CD4-positive, alpha-beta T cell (primary cell): ENCODE data around the gene ZMYM2. TPM values are rescaled to one million over a fixed set of nuclear protein-coding genes. Genes with fewer than 3 reads are reported as not detected.

ENCODE experiments used
- ATAC-seq: fragments of 200-7000 bp; cut with Tn5 transposase; one replicate; pipeline ENCODE4 v1.10.0; 2022; ENCODE audit warnings: mild to moderate bottlenecking; ENCODE audit not compliant: poor library complexity
- CTCF ChIA-PET: fragments of 350-600 bp; sonication (Branson Sonifier 250); formaldehyde crosslinking; loops from one replicate; lab custom pipeline; 2021; ENCODE audit warnings: antibody characterized with exemption, inconsistent platforms; lab: Charles Lee
- POLR2A ChIA-PET: fragments of 350-600 bp; sonication (Branson Sonifier 250); formaldehyde crosslinking; loops from one replicate; lab custom pipeline; 2021; ENCODE audit warnings: antibody characterized with exemption, inconsistent platforms; lab: Charles Lee
- DNase-seq, 14 experiments: peaks; one replicate each; pipeline ENCODE4 v3.0.0-alpha.2; 2013 to 2020; ENCODE audit warnings: mixed read lengths in 2 of 14
- H3K27ac ChIP-seq, 2 donors: one replicate each; pipeline versions ENCODE4 v1.5.1 to v1.7.0; 2013; ENCODE audit warnings: low read length in 2 of 2, low read depth in 1 of 2, mild to moderate bottlenecking in 1 of 2
- H3K27me3 ChIP-seq, 2 experiments: 1 replicate in 1 of 2; 2 replicates in 1 of 2; pipeline versions ENCODE4 v1.6.1 to v1.7.0; 2013; ENCODE audit warnings: low read length in 2 of 2, control low read depth in 1 of 2, mild to moderate bottlenecking in 1 of 2, moderate library complexity in 1 of 2; ENCODE audit not compliant: insufficient read depth in 2 of 2, control insufficient read depth in 1 of 2
- H3K36me3 ChIP-seq: one replicate; pipeline ENCODE4 v1.6.1; 2013; ENCODE audit warnings: low read length, control low read depth; ENCODE audit not compliant: insufficient read depth
- H3K4me1 ChIP-seq: one replicate; pipeline ENCODE4 v1.6.1; 2013; ENCODE audit warnings: low read length, control low read depth; ENCODE audit not compliant: insufficient read depth
- H3K4me3 ChIP-seq: one replicate; pipeline ENCODE4 v1.5.1; 2013; ENCODE audit warnings: mild to moderate bottlenecking, low read length, moderate library complexity
- H3K9me3 ChIP-seq, 2 experiments: 1 replicate in 1 of 2; 2 replicates in 1 of 2; pipeline versions ENCODE4 v1.6.1 to v1.7.0; 2013; ENCODE audit warnings: low read length in 2 of 2, mild to moderate bottlenecking in 2 of 2, control low read depth in 1 of 2, moderate library complexity in 1 of 2; ENCODE audit not compliant: control insufficient read depth in 1 of 2, insufficient read depth in 1 of 2
- H3K27ac Mint-ChIP-seq: one replicate; pipeline ENCODE4 v1.8.0; 2020; ENCODE audit warnings: mixed read lengths
- H3K27me3 Mint-ChIP-seq: one replicate; pipeline ENCODE4 v1.8.0; 2021; ENCODE audit warnings: mixed read lengths
- H3K36me3 Mint-ChIP-seq: one replicate; pipeline ENCODE4 v1.8.0; 2021; ENCODE audit warnings: low read depth, mixed read lengths
- H3K4me1 Mint-ChIP-seq: one replicate; pipeline ENCODE4 v1.8.0; 2021; ENCODE audit warnings: low read depth, mixed read lengths
- H3K4me3 Mint-ChIP-seq: one replicate; pipeline ENCODE4 v1.8.0; 2020; ENCODE audit warnings: mild to moderate bottlenecking, mixed read lengths
- H3K9me3 Mint-ChIP-seq: one replicate; pipeline ENCODE4 v1.8.0; 2020; ENCODE audit warnings: mixed read lengths
- CTCF ChIP-seq: fragments of 200-600 bp; IDR thresholded peaks from one replicate; pipeline ENCODE4 v1.8.0; 2022; ENCODE audit warnings: antibody characterized with exemption, mild to moderate bottlenecking
- intact Hi-C, 2 experiments: fragments of 100-400 bp; cut with DNase I in 1 of 2; cut with micrococcal nuclease in 1 of 2; formaldehyde crosslinking; loops; one replicate each; pipeline versions ENCODE4 v1.15.1 to v1.9.0; 2023 to 2025; cut with DNase I, micrococcal nuclease
- polyA plus RNA-seq, 2 donors: library from polyadenylated mRNA; unstranded; fragments of 120-200 nt; gene quantifications; one replicate each; pipeline ENCODE4 v1.2.1, GENCODE V29; 2013
- total RNA-seq, 174 experiments: library from RNA in 2 of 174; stranded (reverse) in 2 of 174; gene quantifications; one replicate each; pipeline ENCODE4 v1.2.3 and lab custom pipeline; 2021 to 2026

ZMYM2 gene
- total RNA-seq (100 to 1,000 TPM; 106 to 110 TPM), total RNA-seq (lab: John Stamatoyannopoulos, UW) (73.9 to 322 (median 193) reads per million in 172 experiments)
- 43.8 TPM for polyA plus RNA-seq (2013, experiment 1 of 2)
- 58.2 TPM for polyA plus RNA-seq (2013, experiment 2 of 2)

- Histone ChIP-seq H3K36me3 (peaks cover 5% of the 10 kb centered on the region), H3K4me1 (peaks cover 24% of the 10 kb centered on the region), H3K9me3 (no peaks in the 10 kb centered on the region), H3K27me3 (no peaks in the 10 kb centered on the region), H3K27ac (peak within 1 kb of the TSS; percentile 81 to 93), H3K4me3 (peak within 1 kb of the TSS; percentile 81)
- intact Hi-C loops = loop anchor here in 1 of 2 experiments (2.0 to 10.0 kb wide), 4 partner anchors 176 to 1646 kb away; partner anchors contain the start of genes EEF1AKMT1, MICU2, MPHOSPH8 and PSPC1
- peaks cover 46% of the 10 kb centered on the region for H3K36me3 Mint-ChIP-seq
- peak within 1 kb of the TSS; percentile 98 for H3K4me3 Mint-ChIP-seq
- no peak for TF ChIP-seq CTCF
- H3K9me3 Mint-ChIP-seq = no peaks in the 10 kb centered on the region
- ATAC-seq = peak; percentile 65
- no peaks in the 10 kb centered on the region for H3K27me3 Mint-ChIP-seq
- peak within 1 kb of the TSS; percentile 99 for H3K27ac Mint-ChIP-seq
- peak; percentile 89 to 98 (median 97) for DNase-seq
- peaks cover 26% of the 10 kb centered on the region for H3K4me1 Mint-ChIP-seq
- ChIA-PET CTCF (interaction anchor here (0.6 kb wide), 1 partner anchor 95 kb away, joined by 3 read pairs; the partner anchor contains the start of gene ZMYM5), POLR2A (interaction anchor here (0.6 to 2.7 kb wide), 14 partner anchors 27 to 1645 kb away, joined by 3 to 45 read pairs (median 4); partner anchors contain the start of genes EEF1AKMT1, MICU2, MRPL57 and PSPC1)
Measured at GRCh38 chr13:19958155-19959111, at the start of gene ZMYM2. Gene ZMYM2, plus strand, starts transcription at chr13:19958727. Its CDS starts 34,346 bp downstream, at chr13:19993073.

GRCh38 chr13:19910336-19911072 is 48.0 kb upstream of the ZMYM2 start:
- H3K27ac Mint-ChIP-seq = no peak overlapping the region

More at GRCh38 chr13:19910336-19911072, 48.0 kb upstream of the ZMYM2 start:
- H3K9me3 Mint-ChIP-seq = no peaks in the 10 kb centered on the region
- TF ChIP-seq CTCF = no peak
- no peaks in the 10 kb centered on the region for H3K9me3 ChIP-seq
- H3K4me1 Mint-ChIP-seq = no peaks in the 10 kb centered on the region
- CTCF ChIA-PET = no interaction called here
- H3K4me3 Mint-ChIP-seq = no peak overlapping the region
- no peak overlapping the region for H3K27ac ChIP-seq
- no peaks in the 10 kb centered on the region for H3K4me1 ChIP-seq
- DNase-seq (no peak), ATAC-seq (no peak)
- H3K27me3 ChIP-seq = no peaks in the 10 kb centered on the region
- H3K36me3 Mint-ChIP-seq = no peaks in the 10 kb centered on the region
- H3K27me3 Mint-ChIP-seq = no peaks in the 10 kb centered on the region
- H3K4me3 ChIP-seq = no peak overlapping the region
- POLR2A ChIA-PET = no interaction called here
- H3K36me3 ChIP-seq = no peaks in the 10 kb centered on the region
- intact Hi-C loops = no loop called here
